Measurements from ENCODE around the gene TPBGL.

TPBGL gene

DNA sequence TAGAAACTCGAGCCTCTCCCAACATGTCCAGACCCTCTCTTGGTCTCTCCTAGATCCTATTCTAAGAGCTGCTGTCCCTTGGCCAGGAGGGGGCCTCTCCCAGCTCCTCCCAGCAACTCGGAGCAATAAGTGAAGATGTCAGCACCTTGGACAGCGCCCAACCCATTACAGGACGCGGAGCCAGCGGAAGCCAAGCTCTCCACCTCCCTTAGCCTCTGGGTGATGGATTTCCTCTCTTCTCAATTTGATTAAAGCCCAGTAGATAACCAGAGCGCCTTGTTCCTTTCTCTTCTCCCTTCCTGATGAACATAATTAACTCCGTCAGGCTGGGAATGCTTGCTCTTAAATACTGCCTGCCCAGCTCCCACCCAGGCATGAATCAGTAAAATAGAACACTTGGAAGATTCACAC is 26.2 kb upstream of the TPBGL start:
- DNase-seq: peak; percentile 75

DNA sequence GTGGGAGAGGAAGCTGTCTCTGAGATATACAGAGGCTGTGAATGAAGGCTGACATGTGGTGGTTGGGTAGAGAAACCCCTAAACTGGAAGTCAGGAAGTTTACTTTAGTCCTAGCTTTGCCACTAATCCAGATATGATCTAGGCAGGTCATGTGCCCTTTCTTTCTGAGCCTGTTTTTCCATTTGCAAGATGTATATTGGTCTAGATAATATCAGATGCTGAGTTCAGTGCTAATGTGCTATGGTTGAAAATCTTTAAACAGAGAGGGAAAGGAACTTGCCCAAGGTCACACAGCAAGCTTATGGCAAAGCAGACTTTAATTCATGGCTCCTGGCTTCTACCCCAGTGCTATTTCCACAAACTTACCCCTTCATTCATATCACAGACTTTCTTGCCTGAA is 25.7 kb upstream of the TPBGL start:
- no peak for DNase-seq

DNA sequence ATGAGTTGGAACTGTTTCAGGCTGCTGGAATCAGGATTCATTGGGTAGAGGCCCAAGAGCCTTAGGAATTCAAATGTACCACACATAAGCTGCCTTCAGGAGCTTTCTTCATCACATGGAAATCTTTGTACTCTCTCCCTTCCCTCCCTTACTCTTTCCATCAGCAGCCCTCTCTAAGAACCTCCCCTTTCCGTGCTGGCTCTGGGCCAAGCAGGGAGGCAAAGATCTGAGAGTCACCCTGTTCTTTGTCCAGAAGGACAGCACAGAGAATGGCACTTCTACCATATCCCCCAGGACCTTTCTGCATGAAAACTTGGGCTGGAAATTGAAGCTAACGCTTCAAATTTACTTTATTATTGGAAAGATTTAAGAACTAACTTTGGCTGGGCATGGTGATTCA is 20.7 kb upstream of the TPBGL start:
- DNase-seq: no peak

DNA sequence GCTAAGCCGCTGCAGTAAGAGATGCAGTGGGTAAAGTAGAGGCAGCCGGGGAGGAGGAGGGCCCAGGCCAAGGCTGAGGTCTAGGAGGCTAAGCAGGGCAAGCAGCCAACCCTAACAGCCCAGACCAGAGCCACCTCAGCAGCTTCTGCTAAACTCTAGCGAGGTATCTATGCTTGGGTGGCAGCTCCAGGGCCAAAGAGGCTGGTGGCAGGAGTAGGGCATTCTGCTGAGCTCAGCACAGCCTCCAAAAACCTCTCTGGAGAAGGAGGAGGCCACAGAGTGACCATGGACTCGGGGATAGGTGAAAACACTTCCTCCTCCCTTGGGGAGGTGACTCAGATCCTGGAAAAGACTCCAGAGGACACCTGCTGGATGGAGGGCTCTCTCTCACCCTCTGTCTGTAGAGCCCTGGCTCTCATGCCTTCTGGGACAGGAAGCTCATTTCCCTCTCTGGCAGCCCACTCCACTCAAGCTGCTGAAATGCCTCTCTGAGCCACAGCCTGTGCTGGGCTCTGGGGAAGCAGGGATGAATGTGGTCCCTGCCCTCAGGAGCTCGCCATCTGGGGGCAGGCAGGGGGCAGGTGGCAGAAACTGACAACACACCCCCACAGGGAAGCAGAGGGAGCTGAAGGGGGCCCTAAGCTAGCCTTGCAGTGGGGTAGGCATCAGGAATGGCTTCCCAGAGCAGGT is 16.5 kb upstream of the TPBGL start:
- no peak for DNase-seq

DNA sequence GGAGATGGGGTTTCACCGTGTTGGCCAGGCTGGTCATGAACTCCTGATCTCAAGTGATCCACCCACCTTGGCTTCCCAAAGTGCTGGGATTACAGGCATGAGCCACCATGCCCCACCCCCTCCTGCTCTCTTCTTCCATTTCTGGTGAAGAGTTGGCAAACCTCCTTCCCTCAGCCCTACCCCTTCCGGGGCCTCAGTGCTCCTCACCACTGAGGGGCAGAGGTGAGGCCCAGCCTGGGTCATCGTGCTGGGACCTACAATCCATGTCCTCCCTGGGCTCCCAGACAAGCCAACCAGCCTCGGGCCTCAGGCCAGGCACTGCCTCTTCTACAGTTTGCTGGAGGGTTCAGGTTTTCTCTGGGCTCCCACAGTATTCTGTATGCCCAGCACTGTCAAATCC is 14.8 kb upstream of the TPBGL start:
- no peak for DNase-seq

DNA sequence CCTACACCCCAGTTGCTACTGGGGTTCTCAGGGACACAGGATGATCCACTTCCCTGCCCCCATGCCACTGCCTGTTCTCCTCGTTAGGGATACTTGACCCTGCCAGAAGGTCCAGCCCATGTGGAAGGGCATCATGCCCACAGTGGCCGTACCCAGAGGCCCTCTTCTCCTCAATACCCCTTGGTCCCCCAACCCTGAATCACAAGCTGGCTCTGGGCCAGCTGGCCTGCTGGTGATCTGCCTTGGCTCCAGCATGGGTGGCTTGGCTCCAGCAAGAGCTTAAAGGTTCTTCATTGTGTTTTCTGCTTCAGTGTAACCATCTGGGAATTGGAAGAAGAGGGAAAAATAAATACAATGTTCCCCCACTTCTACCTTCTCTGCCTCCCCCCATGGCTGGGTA is 11.1 kb upstream of the TPBGL start:
- no peak for DNase-seq

DNA sequence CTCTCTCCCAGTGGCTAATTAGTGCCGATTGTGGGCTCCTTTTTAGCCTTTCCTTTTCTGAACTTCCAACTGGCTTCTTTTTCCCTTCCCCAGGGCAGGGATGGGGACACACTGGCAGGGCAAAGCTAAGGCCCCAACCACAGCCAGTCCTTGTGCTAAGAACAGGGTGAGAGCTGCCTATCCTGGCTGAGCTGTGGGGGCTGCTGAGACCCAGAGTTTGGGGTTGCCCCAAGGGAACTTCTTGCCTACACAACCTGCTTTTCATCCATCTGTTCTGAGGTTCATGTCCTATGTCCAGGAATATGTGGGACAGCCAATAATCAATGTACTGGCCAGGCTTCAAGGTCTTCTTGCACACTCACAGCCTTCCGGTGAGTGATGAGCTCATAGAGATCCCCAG is 10.0 kb upstream of the TPBGL start:
- no peak for DNase-seq

DNA sequence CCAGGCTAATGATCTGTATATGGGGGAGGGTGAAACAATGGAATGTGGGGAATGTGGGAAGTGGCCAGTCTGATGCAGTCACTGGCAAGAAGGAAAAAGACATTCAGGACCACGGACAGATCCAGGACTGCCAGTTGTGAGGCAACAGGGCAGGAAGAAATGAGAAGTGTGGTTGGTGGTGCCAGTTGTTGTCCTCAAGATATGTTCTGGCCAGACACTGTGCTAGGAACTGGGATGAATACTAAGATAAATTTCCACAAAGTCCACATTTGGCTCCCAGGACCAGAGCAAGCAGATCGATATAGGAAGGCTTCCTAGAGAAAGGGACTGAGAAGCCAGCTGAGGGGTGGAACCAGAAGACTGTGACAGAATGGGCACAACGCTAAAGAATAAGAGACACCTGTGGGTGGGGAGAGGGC is 6.8 kb upstream of the TPBGL start:
- DNase-seq: no peak

DNA sequence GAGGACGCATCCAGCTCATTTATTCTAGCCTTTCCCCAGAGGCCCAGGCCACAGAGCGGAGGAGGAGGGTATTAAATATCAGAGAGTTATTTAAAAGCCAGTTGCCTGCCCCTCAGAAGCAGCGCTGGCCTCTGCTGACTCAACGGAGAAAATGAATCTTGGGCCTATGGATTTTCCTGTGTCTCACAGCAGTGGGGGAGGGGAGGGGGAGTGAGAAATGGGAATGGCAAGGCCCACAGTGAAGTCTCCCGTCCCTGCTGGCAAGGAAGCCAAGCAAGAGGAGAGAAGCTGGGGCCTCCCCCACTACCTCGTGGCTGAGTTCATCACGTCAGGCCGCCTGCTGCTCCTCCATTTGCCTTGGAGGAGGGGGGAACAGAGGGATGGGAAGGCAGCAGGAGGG is 4.5 kb upstream of the TPBGL start:
- DNase-seq: no peak

DNA sequence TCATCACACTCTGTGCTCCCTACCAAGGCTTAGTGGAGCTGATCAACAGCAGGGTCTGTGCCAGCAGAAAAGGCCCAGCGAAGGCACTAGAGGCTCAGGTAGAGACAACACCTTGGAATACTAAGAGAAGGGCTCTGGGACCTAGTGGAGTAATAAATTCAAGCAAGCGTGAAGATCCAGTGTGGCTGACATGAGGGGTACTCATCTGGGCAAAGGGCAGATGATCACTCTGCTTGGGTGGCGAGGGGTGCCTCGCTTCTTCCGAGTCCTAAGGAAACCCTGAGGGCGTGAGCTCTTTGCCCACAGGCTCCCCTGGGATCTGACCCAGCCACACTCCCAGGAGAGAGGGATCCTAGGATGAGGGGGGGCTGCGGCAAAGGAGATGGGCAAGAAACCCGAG is 3.5 kb upstream of the TPBGL start:
- DNase-seq: no peak

DNA sequence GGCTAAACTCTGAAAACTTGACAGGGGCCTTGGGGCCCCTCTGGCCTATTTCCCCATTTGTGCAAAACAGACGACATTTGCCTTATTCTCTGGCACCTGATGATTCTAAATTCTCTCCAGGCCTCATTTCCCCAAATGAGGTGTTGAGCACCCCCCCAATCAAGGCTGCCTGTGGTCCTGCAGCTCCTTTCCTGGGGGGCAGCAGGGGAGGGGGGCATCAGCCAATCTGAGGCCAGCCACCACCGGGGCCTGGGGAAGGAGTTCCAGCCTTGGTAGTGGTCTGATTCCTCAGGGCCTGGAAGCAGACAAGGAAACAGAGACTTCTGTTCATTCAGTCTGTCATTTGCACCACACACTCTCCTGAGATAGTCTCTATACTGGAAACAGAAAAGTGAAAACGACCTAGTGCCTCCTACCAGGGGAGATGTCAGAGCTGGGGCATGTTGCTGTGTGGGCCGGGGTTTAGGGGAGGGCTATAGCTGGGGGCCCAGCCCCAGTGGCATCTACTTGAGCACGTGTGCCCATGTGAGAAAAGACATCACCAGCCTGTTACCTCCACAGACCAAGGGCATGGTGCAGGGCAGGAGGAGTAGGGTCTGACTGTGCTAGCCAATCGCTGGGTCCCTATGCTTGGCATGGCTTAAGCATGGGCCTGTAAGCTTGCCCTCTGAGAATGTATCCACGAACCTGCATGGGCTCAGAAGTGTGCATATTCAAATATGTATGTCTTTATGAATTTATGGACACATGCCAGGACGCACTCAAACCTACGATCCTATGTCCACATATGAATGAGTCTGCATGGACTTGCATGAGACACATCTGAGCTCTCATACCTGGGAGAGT is 1.8 kb upstream of the TPBGL start:
- DNase-seq: no peak

DNA sequence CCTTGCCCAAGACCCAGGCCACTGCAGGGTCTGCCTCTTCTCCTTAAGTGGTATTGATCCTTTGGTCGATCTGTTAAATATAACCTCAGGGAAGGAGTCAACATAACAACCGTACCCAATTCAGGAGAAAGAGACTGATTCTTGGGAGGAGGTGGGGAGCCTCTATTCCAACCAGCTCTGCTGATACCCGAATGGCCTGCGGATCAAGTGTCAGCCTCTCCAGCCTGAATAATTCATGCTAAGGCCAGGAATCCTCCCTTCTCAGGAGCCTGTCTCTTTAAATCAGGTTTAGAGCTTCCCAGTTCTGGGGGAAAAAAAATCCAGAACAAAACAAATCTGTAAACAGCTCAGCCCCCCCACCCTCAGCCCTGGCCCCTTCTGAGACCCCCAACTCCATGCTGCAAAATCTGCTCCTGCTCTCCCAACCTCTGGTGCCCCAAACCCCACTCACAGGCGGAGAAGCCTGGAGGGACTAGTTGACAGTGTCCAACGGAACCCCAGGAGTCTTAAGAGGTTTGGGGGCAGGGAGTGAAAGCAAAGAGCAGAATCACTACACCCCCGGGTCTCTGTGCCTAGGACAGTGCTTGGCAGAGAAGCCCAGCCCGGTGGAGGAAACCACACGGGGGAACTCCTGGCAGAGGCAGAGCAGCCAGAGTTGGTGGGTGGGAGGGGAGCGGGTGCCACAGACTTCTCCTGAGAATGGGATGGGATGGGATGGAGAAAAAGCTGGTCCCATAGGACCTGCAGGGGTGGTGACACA is 863 bp upstream of the TPBGL start:
- DNase-seq: no peak

DNA sequence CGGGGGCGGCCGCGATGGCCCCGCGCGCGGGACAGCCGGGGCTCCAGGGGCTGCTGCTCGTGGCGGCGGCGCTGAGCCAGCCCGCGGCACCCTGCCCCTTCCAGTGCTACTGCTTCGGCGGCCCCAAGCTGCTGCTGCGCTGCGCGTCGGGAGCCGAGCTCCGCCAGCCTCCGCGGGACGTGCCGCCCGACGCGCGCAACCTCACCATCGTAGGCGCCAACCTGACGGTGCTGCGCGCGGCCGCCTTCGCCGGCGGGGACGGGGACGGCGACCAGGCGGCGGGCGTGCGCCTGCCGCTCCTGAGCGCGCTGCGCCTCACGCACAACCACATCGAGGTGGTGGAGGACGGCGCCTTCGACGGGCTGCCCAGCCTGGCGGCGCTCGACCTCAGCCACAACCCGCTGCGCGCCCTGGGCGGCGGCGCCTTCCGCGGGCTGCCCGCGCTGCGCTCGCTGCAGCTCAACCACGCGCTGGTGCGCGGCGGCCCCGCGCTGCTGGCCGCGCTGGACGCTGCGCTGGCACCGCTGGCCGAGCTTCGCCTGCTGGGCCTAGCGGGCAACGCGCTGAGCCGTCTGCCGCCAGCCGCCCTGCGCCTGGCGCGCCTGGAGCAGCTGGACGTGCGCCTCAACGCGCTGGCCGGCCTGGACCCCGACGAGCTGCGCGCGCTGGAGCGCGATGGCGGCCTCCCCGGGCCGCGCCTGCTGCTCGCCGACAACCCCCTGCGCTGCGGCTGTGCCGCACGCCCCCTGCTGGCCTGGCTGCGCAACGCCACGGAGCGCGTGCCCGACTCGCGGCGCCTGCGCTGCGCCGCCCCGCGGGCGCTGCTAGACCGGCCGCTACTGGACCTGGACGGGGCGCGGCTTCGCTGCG is 697 bp downstream of the TPBGL start:
- DNase-seq: peak; percentile 82

DNA sequence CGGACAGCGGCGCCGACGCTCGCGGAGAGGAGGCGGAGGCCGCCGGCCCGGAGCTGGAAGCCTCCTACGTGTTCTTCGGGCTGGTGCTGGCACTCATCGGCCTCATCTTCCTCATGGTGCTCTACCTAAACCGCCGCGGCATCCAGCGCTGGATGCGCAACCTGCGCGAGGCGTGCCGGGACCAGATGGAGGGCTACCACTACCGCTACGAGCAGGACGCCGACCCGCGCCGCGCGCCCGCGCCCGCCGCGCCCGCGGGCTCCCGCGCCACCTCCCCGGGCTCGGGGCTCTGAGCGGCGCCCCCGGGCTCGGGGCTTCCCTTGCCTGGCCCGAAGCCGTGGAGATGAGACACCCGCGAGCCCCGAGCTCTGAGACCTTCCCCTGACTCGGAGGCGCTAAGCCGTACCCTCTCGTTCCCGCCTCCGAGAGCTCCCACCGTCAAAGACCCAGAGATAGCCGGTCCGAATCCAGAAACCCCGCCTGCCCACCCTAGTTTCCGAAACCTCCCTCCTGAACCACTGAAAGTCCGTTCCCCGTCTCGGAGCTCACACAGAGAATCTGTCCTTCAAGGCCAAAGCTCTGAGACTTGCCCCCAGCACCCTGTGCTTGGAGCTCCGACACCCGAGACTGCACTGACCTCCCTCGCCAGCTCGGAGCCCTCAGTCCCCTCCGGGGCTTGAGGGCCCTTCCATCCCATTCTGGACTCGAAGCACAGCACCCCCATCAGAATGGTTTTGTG is 1.5 kb downstream of the TPBGL start:
- DNase-seq: no peak

DNA sequence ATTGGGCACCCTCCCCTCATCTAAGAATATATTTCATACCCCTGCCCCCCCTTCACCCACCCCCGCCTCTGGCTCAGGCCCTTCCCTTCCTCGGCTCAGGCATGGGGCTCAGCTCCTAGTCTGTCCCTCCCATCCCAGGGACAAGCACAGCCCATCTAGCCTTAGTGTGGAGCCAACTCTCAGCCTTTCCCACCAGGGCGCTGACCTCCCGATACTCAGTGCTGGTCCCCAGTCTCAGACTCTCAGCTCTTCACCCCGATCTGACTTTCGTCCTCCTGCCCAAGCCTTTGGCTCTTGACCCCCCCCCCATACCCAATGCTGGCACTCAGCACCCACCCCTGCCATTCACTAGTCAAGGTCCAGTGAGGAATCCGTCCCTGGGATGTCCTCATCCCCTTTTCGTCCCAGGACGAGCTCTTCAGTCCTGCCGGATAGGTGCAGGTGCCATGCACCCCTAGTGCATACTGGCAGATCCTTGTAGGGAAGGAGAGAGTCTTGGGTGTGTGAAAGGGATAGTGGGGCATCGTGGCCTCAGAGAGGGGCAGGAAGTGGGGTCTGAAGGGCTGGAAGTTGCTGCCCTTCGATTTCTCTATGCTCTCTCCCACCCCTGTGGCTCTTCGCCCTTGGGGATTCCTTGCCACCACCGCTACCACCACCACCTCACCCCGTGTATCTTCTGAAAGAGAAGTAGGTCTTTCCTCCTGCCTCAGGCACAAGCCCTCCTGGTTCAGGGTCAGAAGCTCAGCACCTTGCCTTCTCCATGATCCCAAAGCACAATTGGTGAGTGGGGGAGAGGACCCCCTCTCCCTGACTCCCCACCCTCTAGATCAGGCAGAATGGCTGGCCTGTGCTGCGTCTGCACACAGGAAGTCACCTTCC is 2.4 kb downstream of the TPBGL start:
- DNase-seq: no peak

DNA sequence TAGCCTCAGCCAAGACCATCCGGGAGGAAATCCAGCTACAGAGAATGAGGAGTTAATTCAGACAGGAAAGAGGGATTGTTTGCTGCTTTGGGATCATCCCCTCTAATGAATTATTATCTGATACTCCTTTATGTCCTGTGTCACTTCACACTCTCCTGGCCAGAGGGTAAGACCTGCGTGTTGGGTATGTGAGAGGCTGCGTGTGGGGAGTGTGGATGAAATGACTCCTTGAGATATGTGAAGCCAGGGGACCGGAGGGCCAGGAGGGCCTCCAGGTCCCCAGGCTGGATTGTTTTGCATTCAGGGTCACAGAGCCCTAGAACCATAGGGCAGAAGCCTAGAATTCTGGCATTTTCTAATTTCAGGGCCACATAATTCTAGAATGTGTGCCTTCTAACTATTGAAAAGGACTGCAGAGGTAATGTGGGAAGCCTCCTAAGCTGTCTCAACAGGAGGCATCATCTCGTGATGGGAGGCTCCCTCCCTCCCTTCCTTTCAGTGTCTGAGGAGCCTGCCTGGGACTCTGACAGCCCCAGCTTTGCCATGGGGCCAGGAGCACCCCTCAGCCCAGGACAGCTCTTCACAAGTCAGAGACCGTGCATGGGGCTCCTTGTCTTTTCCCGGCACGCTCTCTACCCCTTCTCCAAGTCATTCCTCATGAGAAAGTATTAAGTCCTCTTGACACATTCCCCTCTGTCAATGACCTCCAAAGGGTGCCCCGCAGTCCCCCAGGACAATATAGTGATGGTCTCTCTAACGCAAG is 3.7 kb downstream of the TPBGL start:
- no peak for DNase-seq

DNA sequence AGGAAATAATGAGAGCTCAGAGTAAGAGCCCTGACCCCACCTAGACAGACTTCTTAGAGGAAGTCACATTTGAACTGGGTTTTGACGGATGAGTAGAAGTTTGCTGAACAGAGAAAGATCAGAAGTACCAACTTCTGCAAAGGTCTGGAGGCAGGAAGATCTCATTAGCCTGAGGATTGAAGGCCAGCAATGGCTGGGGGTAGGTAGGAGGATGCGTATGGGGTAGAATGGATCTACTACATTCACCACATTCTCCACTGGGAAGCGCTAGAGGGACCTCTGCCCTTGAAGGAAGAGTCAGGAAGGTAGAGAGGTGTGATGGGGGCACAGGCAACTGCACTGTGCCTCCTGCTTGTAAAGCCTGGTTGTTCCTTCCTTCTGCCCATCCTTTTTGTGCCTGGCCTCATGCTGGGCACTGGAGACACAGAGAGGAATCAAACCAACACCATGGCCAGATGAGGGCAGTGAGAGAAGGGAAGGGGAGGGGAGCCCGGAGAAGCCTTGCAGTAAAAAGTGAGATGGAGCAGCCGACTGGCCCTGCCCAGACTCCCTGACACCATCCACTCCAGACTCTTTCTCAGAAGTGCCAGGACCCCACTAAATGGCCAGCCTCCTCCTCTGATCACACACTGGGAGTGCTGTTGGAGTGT is 4.9 kb downstream of the TPBGL start:
- no peak for DNase-seq

DNA sequence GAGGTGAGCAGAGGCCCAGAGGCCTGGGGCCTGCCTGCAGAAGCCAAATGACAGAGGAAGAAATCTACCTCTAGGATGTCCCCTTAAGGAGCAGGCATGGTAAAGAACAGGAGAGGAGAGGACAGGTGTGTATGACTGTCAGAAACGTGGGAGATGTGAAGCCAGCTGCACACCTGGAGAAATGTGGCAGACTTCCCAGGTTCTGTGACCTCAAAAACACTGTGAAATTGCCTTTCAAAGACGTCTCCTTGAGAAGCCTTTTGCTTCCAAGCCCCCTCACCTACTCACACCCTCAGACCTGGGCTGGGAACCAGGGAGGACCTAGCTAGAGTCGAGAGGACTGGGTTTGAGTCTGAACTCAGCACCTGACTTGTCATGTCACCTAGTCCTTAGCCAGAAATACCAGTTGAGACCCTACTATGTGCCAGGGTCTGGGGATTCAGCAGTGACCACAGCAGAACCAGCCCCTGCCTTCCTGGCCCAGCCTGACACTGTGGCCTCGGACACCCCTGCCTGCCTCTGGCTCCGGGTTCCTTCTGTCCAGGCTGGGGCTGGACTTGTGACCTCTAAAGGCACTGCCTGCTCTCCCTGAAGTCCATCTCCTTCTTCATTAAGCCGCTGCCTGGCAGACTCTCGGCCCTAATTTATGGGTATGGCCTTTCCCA is 5.6 kb downstream of the TPBGL start:
- no peak for DNase-seq
